K562 (cell line): ENCODE data around the gene CERS5.

Source experiments
- CEBPB ChIP-seq: fragments of 450-650 bp; IDR thresholded peaks from 2 replicates; pipeline ENCODE4 v1.6.1; 2016; ENCODE audit warnings: missing genetic modification characterization, missing compliant biosample characterization
- KLF13 ChIP-seq: fragments of 450-650 bp; IDR thresholded peaks from 2 replicates; pipeline ENCODE4 v1.6.1; 2016; ENCODE audit warnings: missing genetic modification characterization, low read depth, mild to moderate bottlenecking, missing compliant biosample characterization, moderate library complexity, borderline replicate concordance
- NCOA1 ChIP-seq: fragments of 450-650 bp; IDR thresholded peaks from 2 replicates; pipeline ENCODE4 v1.6.1; 2016; ENCODE audit warnings: low read depth

DNA sequence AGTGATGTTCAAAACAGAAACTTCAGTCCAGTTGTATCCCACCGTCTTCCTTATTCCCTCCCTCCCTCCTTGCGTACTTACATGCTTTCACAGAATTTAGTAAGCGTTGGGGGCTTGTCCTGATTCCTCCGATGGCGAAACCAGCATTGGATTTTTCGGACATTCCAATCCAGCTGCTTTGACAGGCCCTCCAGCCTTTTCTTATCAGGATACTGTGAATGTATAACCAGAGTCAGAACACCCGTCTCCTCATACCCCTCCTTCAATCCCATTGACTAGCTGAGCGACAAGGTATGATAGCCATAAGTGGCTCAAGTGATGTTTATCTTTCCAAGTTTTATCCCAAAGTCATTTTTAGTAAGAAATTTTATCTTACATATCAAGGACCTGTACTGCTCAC is 24.2 kb downstream of the CERS5 start:
- TF ChIP-seq CEBPB (no peak), NCOA1 (no peak), KLF13 (tag) (no peak)
